HepG2 (cell line): ENCODE results near the gene TTYH2. TPM values are rescaled to one million over a fixed set of nuclear protein-coding genes. Genes with fewer than 3 reads are reported as not detected.

Experiments used
- TRIM24 ChIP-seq: sonication (generic); formaldehyde crosslinking; IDR thresholded peaks from 2 replicates; pipeline ENCODE4 v1.8.0; 2022; ENCODE audit warnings: mild to moderate bottlenecking, missing genetic modification reagents
- ZBTB20 ChIP-seq: sonication (generic); formaldehyde crosslinking; IDR thresholded peaks from 2 replicates; pipeline ENCODE4 v1.8.1; 2023; ENCODE audit warnings: missing genetic modification reagents, low read depth, mild to moderate bottlenecking, borderline replicate concordance
- ZBTB7A ChIP-seq: sonication (generic); formaldehyde crosslinking; IDR thresholded peaks from 2 replicates; pipeline ENCODE4 v1.8.0; 2022; ENCODE audit warnings: mild to moderate bottlenecking, missing genetic modification reagents
- ZNF510 ChIP-seq: sonication (generic); formaldehyde crosslinking; IDR thresholded peaks from 2 replicates; pipeline ENCODE4 v1.4.0; 2020; ENCODE audit warnings: low read depth, mild to moderate bottlenecking, missing genetic modification reagents
- polyA plus RNA-seq, 8 experiments: library from polyadenylated mRNA; depleted of rRNA in 3 of 8; stranded (reverse) in 7 of 8; unstranded in 1 of 8; fragments of >200 nt; fragmentation: Illumina TruSeq in 4 of 8; extraction: Trizol in 4 of 8; gene quantifications; 2 replicates each; pipeline versions ENCODE4 v1.2.1 to v1.2.3, GENCODE V29; 2011 to 2016; ENCODE audit warnings: low read depth in 4 of 8, missing spikeins in 1 of 8, mixed read lengths in 1 of 8; ENCODE audit not compliant: insufficient read depth in 1 of 8
- total RNA-seq, 5 experiments: library from RNA; depleted of rRNA; stranded (reverse); fragments of >200 nt; fragmentation: Illumina TruSeq; extraction: Trizol; gene quantifications; 2 replicates each; pipeline ENCODE4 v1.2.3, GENCODE V29; 2016; ENCODE audit warnings: low read depth in 1 of 5
- TF ChIP-seq, protein P1 (sequence below): sonication (generic); formaldehyde crosslinking; IDR thresholded peaks from 2 replicates; pipeline ENCODE4; 2020; ENCODE audit warnings: missing genetic modification reagents, mild to moderate bottlenecking, borderline replicate concordance
- TF ChIP-seq, protein P2 (sequence below): sonication (generic); formaldehyde crosslinking; IDR thresholded peaks from 2 replicates; pipeline ENCODE4 v1.4.0; 2020; ENCODE audit warnings: missing genetic modification reagents, borderline replicate concordance
- TF ChIP-seq, protein P3 (sequence below): sonication (generic); formaldehyde crosslinking; IDR thresholded peaks from 2 replicates; pipeline ENCODE4 v1.8.0; 2022; ENCODE audit warnings: mild to moderate bottlenecking, missing genetic modification reagents, moderate library complexity

TTYH2 gene
- total and polyA plus RNA-seq, 2 of the 13 experiments (the other 11 are each of a cell fraction or from before 2014, with no cell fraction given), result 0.77 to 0.96 TPM

DNA sequence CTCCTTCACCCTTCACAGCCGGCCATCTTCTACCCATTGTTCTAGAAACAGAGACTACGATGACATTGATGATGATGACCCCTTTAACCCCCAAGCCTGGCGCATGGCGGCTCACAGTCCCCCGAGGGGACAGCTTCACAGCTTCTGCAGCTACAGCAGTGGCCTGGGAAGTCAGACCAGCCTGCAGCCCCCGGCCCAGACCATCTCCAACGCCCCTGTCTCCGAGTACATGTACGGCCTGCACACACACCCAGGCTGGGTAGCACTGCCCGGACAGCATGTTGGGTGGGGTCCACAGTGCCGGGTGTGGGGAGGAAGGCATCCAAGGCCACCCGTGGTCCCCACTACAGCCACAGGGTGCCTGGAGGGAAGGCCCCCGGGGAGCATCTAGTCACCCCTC, 39.7 kb downstream of the TTYH2 start (continued):
- TF ChIP-seq, protein P1, sequence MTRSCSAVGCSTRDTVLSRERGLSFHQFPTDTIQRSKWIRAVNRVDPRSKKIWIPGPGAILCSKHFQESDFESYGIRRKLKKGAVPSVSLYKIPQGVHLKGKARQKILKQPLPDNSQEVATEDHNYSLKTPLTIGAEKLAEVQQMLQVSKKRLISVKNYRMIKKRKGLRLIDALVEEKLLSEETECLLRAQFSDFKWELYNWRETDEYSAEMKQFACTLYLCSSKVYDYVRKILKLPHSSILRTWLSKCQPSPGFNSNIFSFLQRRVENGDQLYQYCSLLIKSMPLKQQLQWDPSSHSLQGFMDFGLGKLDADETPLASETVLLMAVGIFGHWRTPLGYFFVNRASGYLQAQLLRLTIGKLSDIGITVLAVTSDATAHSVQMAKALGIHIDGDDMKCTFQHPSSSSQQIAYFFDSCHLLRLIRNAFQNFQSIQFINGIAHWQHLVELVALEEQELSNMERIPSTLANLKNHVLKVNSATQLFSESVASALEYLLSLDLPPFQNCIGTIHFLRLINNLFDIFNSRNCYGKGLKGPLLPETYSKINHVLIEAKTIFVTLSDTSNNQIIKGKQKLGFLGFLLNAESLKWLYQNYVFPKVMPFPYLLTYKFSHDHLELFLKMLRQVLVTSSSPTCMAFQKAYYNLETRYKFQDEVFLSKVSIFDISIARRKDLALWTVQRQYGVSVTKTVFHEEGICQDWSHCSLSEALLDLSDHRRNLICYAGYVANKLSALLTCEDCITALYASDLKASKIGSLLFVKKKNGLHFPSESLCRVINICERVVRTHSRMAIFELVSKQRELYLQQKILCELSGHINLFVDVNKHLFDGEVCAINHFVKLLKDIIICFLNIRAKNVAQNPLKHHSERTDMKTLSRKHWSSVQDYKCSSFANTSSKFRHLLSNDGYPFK (CRISPR knock-in tag), result no peak
- TF ChIP-seq ZNF510 (CRISPR knock-in tag), result no peak
- TF ChIP-seq, protein P2, sequence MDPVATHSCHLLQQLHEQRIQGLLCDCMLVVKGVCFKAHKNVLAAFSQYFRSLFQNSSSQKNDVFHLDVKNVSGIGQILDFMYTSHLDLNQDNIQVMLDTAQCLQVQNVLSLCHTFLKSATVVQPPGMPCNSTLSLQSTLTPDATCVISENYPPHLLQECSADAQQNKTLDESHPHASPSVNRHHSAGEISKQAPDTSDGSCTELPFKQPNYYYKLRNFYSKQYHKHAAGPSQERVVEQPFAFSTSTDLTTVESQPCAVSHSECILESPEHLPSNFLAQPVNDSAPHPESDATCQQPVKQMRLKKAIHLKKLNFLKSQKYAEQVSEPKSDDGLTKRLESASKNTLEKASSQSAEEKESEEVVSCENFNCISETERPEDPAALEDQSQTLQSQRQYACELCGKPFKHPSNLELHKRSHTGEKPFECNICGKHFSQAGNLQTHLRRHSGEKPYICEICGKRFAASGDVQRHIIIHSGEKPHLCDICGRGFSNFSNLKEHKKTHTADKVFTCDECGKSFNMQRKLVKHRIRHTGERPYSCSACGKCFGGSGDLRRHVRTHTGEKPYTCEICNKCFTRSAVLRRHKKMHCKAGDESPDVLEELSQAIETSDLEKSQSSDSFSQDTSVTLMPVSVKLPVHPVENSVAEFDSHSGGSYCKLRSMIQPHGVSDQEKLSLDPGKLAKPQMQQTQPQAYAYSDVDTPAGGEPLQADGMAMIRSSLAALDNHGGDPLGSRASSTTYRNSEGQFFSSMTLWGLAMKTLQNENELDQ (CRISPR knock-in tag), result no peak
- TF ChIP-seq, protein P3, sequence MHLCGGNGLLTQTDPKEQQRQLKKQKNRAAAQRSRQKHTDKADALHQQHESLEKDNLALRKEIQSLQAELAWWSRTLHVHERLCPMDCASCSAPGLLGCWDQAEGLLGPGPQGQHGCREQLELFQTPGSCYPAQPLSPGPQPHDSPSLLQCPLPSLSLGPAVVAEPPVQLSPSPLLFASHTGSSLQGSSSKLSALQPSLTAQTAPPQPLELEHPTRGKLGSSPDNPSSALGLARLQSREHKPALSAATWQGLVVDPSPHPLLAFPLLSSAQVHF, result no peak
- TF ChIP-seq ZBTB7A (CRISPR knock-in tag), result no peak
- TF ChIP-seq ZBTB20 (CRISPR knock-in tag), result no peak
- TF ChIP-seq TRIM24 (CRISPR knock-in tag), result no peak
